ENCODE data around the gene SPPL3.

SPPL3 gene

DNA sequence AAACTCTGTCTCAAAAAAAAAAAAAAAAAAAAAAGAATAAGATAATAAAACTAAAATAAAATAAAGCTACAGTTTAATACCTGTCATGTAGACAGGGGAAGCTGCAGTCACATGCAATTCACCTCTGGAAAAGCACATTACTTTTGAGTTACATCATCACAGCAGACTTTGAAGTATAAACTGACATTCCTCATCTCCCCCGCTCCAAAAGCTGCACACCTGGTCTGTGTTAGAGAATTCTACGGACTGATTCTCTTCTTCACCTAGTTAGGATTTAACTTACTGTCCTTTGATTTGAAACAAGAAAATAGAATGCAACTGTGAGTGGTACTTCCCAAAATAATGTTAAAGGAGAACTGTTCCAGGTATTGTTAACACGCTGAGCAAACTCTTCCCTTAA lies 25.1 kb downstream of the SPPL3 start:
- FAIRE-seq = no peak
- TF ChIP-seq, protein P1, sequence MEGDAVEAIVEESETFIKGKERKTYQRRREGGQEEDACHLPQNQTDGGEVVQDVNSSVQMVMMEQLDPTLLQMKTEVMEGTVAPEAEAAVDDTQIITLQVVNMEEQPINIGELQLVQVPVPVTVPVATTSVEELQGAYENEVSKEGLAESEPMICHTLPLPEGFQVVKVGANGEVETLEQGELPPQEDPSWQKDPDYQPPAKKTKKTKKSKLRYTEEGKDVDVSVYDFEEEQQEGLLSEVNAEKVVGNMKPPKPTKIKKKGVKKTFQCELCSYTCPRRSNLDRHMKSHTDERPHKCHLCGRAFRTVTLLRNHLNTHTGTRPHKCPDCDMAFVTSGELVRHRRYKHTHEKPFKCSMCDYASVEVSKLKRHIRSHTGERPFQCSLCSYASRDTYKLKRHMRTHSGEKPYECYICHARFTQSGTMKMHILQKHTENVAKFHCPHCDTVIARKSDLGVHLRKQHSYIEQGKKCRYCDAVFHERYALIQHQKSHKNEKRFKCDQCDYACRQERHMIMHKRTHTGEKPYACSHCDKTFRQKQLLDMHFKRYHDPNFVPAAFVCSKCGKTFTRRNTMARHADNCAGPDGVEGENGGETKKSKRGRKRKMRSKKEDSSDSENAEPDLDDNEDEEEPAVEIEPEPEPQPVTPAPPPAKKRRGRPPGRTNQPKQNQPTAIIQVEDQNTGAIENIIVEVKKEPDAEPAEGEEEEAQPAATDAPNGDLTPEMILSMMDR (IDR thresholded peaks at IDR 0.05; ENCODE audit: insufficient read depth, missing control alignments) = no peak
- DNase-seq (ENCODE audit: insufficient read length, low spot score) = no peak

DNA sequence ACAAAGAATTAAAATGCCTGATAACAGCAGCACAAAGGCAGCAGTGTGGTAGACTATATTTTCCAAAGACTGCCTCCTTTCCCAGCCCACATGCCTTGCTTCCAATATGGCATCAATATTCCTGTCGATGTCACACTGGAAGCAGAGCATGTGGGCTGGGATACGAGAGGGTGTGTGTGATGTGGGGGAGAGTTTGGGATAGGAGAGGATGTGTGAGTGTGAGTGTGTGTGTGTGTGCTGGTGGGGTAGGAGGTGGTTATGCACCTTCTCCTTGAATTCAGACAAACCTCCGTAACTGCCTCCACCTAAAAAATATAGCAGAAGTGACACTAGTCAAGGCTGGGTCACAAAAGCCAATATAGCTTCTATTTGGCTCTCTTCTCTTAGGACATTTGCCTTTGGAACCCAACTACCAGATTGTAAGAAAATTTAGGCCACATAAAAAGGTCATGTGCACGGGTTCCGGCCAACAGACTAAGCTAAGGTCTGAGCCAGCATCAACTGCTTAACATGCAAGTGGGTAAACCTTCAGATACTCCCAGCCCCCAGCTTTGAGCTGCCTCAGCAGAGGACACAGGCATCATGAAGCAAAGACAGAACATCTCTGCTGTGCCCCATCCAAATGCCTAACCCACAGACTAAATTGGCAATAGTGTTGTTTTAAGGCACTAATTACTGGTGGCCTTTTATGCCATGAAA lies 29.5 kb downstream of the SPPL3 start:
- FAIRE-seq (no peak), DNase-seq (ENCODE audit: insufficient read length, low spot score) (no peak)

DNA sequence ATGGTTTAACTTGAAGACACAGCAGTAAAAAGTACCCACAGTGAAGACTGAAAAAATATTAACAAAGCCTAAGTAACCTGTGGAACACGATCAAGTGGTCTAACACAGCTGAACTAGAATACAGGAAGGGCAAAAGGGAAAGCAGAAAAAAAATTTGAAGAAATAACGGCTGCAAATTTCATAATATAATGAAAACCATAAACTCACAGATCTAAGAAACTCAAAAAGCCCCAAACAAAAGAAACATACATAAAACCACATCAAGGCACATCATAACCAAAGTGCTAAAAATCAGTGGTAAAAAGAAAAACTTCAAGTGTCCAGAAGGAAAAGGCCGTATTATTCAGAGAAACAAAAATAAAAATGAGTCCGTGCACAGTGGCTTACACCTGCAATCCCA lies 30.9 kb downstream of the SPPL3 start:
- DNase-seq (ENCODE audit: insufficient read length, low spot score) (no peak), FAIRE-seq (no peak)
- TF ChIP-seq, protein P1 (IDR thresholded peaks at IDR 0.05; ENCODE audit: insufficient read depth, missing control alignments) = no peak

More for the DNA sequence above, 29.5 kb downstream of the SPPL3 start:
- TF ChIP-seq, protein P1 (IDR thresholded peaks at IDR 0.05; ENCODE audit: insufficient read depth, missing control alignments) = no peak

DNA sequence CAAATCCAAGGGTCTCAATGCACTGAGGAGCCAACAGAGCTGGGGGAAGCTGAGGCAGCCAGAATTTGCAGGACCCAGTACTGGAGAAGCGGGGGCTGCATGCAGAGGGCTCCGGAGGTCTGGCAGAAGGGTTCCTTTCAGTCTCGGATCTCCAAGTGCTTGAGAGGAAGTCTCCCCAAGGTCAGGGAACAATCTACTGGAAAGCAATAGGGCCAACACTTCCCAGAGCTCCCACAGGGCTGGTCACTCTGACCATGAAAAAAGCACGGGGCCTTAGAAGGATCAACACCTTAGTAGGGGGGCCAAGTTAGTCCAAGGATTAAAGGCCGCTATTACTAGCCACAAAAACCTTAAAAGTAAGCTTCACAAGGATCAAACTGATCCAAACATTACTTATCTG lies 31.7 kb downstream of the SPPL3 start:
- FAIRE-seq (no peak), DNase-seq (ENCODE audit: insufficient read length, low spot score) (no peak)
- TF ChIP-seq, protein P1 (IDR thresholded peaks at IDR 0.05; ENCODE audit: insufficient read depth, missing control alignments) = no peak

DNA sequence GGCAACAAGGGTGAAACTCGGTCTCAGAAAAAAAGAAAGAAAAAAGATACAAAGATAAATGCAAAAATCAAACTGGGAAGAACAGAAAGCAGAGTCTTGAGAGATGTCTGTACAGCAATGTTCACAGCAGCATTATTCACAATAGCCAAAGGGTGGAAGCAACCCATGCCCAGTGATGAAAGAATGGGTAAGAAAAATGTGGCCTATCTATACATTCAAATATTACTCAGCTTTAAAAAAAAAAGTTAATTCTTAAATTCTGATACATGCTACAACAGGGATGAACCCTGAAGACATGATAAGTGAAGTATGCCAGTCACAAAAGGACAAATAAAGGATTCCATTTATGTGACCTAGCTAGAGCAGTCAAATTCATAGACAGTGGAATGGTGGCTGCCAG lies 33.7 kb downstream of the SPPL3 start:
- no peak for DNase-seq (ENCODE audit: insufficient read length, low spot score)
- no peak for FAIRE-seq
- TF ChIP-seq, protein P1 (IDR thresholded peaks at IDR 0.05; ENCODE audit: insufficient read depth, missing control alignments) = no peak

DNA sequence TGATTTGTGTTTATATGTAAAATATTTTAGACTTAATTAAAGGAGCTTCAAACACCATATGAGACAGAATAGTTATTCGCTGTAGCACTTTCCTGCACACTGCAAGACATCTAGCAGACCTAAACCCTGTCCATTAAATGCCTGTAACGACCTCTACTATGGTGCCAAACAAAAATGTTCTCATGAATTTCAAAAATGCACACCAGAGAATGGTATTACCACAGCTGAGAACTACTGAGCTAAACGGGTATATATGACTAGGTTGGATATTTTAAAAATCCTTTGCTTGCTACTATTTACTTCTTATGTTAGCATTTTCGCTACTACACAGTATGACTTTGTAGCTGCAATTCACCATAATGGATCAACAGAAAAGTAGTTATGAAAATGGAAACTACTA lies 34.8 kb downstream of the SPPL3 start:
- TF ChIP-seq, protein P1 (IDR thresholded peaks at IDR 0.05; ENCODE audit: insufficient read depth, missing control alignments) = no peak
- no peak for FAIRE-seq
- no peak for DNase-seq (ENCODE audit: insufficient read length, low spot score)

DNA sequence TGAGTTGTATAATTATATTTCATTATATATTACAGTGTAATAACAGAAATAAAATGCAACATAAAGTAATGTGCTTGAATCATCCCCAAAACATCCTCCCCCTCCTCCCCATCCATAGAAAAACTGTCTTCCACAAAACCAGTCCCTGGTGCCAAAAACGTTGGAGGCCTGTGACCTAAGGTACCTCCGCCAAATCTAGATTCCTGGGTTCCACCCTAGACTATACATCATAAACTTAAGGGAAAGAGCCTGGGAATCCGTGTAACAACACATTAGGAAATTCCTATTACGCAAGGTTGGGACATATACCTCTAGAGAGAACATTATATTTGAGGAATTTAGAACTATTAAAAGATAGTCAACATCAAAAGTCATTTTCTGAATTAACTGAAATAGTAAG lies 38.0 kb downstream of the SPPL3 start:
- DNase-seq (ENCODE audit: insufficient read length, low spot score) = no peak
- FAIRE-seq = no peak
- TF ChIP-seq, protein P1 (IDR thresholded peaks at IDR 0.05; ENCODE audit: insufficient read depth, missing control alignments) = no peak
